A673 (cell line): ENCODE results near the gene POU4F1. TPM values are rescaled to one million over a fixed set of nuclear protein-coding genes. Genes with fewer than 3 reads are reported as not detected.

Experiments
- BruUV-seq: library from RNA; stranded (reverse); fragments of 400-500 nt; replicated peaks from 2 replicates; lab custom pipeline; 2021; lab: Mats Ljungman, UMichigan
- CTCF ChIA-PET: fragments of 300-600 bp; sonication (Branson Sonifier 250); formaldehyde crosslinking; loops from one replicate; lab custom pipeline; 2022; ENCODE audit warnings: antibody characterized with exemption; lab: Charles Lee
- POLR2A ChIA-PET: fragments of 300-600 bp; sonication (Branson Sonifier 250); formaldehyde crosslinking; loops from one replicate; lab custom pipeline; 2022; ENCODE audit warnings: antibody characterized with exemption; ENCODE audit not compliant: low non-redundant PET; lab: Charles Lee
- DNase-seq: peaks from one replicate; pipeline ENCODE4 v3.0.0-alpha.2; 2015; ENCODE audit warnings: low spot score
- H3K27ac ChIP-seq: fragments of 200-600 bp; sonication (generic); 2 replicates; pipeline ENCODE4 v1.5.1; 2016; ENCODE audit warnings: mixed run types, low read depth, mild to moderate bottlenecking, mixed read lengths, antibody characterized with exemption, low read length; ENCODE audit not compliant: poor library complexity, severe bottlenecking
- H3K27me3 ChIP-seq: fragments of 200-600 bp; sonication (generic); replicated peaks from 2 replicates; pipeline ENCODE4 v1.6.1; 2017; ENCODE audit warnings: mixed run types, low read depth, mild to moderate bottlenecking, mixed read lengths, antibody characterized with exemption, low read length; ENCODE audit not compliant: insufficient read depth, poor library complexity
- H3K36me3 ChIP-seq: fragments of 200-600 bp; sonication (generic); 2 replicates; pipeline ENCODE4 v1.6.1; 2016; ENCODE audit warnings: mixed run types, mild to moderate bottlenecking, mixed read lengths, antibody characterized with exemption, low read length; ENCODE audit not compliant: insufficient read depth, poor library complexity, severe bottlenecking
- H3K4me1 ChIP-seq: fragments of 200-600 bp; sonication (generic); 2 replicates; pipeline ENCODE4 v1.6.1; 2017; ENCODE audit warnings: mixed run types, mild to moderate bottlenecking, mixed read lengths, antibody characterized with exemption, low read length; ENCODE audit not compliant: insufficient read depth, poor library complexity, severe bottlenecking
- H3K4me3 ChIP-seq: fragments of 200-600 bp; sonication (generic); 2 replicates; pipeline ENCODE4 v1.5.1; 2016; ENCODE audit warnings: low read depth, mixed run types, mild to moderate bottlenecking, mixed read lengths, low read length; ENCODE audit not compliant: poor library complexity, severe bottlenecking
- H3K9me3 ChIP-seq: fragments of 200-600 bp; sonication (generic); 2 replicates; pipeline ENCODE4 v1.6.1; 2016; ENCODE audit warnings: mixed run types, low read depth, mild to moderate bottlenecking, mixed read lengths, antibody characterized with exemption, low read length; ENCODE audit not compliant: poor library complexity, severe bottlenecking
- EZH2 ChIP-seq: fragments of 200-600 bp; sonication (generic); IDR thresholded peaks from 2 replicates; pipeline ENCODE4 v1.6.1; 2017; ENCODE audit warnings: borderline replicate concordance, low read depth, mild to moderate bottlenecking, mixed read lengths, antibody characterized with exemption, low read length; ENCODE audit not compliant: poor library complexity, severe bottlenecking
- intact Hi-C: fragments of 100-400 bp; cut with micrococcal nuclease; formaldehyde crosslinking; loops from one replicate; pipeline ENCODE4 v1.10.0; 2022; ENCODE audit not compliant: unreplicated experiment
- total RNA-seq: library from RNA; stranded (reverse); gene quantifications from 2 replicates; pipeline ENCODE4 v1.2.3, GENCODE V29; 2021
- TF ChIP-seq, protein P1 (sequence below): fragments of 300-800, 200-600 bp; sonication (generic); conservative IDR thresholded peaks from 2 replicates; pipeline ENCODE4 v1.5.1; 2017; ENCODE audit warnings: low read depth, mild to moderate bottlenecking, antibody characterized with exemption, low read length, moderate library complexity, mixed read lengths

The POU4F1 gene
- total RNA-seq, 1 experiment from 2014 or later: 12.6 TPM

DNA sequence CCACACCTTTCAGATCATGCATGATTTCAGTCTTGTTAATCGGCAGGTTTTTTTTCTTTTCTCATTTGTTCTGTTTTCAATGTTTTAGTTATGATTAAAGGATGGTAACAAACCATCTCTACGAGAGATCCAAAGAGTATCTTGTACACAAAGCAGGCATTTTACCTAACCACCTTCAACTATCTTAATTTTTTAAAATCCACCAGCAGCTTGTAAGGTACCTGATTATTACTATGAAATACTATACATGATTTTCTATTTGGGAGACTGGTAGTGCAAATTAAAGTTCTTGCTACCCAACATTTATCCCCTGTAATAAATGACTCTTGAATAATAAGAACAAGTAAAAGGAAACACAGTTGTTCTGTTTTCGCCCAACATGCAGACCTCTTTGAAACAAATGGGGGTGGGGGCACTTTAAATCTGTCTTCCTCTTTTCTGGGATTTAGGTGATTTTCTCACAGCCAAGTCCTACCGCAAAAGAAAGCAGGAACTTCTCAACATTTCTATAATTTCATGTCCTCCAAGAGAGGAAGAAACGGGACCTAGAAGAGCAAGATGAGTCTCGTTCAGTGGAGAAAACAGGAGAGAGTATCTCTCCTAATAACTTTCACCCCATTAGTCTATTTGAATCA lies 3.6 kb downstream of the POU4F1 start:
- no TSS peak for BruUV-seq
- CTCF ChIA-PET: no interaction called here

DNA sequence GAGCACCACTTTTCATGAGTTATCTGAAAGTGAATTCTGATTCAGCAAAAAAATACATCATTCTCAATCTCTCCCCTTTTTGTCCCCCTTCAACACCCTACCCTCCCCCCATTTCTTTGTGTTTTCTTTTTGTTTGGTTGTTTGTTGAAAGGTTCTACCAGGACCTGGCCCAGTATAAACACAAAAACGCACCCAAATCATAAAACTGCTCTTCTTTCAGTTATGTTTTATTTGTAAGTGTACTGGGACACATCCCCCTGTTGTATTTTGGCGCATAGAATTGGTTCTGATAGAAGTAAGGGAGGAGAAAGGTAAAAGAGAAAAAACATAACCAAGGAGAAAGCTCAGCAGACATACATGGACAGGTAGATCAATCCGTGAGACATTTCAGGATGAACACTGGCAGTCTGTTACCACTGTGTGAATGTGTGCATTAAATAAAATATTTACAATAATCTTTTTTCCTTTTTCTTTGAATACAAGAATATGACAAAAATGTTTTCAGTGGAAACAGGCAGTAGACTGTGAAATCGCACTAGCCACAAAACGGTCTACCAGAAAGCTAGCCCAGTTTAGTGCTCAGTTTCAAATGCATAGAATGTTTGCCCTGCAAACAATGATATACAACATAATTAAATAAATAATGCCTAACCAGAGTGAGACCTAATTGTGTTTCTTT lies 4.2 kb downstream of the POU4F1 start:
- Histone ChIP-seq H3K4me3 (no peak overlapping the region), H3K9me3 (no peaks in the 10 kb centered on the region), H3K27ac (no peak overlapping the region), H3K27me3 (peaks cover 93% of the 10 kb centered on the region), H3K4me1 (peaks cover 16% of the 10 kb centered on the region), H3K36me3 (no peaks in the 10 kb centered on the region)
- ChIA-PET CTCF (no interaction called here), POLR2A (no interaction called here)
- no TSS peak for BruUV-seq
- no peak for TF ChIP-seq EZH2
- TF ChIP-seq, protein P1, sequence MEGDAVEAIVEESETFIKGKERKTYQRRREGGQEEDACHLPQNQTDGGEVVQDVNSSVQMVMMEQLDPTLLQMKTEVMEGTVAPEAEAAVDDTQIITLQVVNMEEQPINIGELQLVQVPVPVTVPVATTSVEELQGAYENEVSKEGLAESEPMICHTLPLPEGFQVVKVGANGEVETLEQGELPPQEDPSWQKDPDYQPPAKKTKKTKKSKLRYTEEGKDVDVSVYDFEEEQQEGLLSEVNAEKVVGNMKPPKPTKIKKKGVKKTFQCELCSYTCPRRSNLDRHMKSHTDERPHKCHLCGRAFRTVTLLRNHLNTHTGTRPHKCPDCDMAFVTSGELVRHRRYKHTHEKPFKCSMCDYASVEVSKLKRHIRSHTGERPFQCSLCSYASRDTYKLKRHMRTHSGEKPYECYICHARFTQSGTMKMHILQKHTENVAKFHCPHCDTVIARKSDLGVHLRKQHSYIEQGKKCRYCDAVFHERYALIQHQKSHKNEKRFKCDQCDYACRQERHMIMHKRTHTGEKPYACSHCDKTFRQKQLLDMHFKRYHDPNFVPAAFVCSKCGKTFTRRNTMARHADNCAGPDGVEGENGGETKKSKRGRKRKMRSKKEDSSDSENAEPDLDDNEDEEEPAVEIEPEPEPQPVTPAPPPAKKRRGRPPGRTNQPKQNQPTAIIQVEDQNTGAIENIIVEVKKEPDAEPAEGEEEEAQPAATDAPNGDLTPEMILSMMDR: no peak
- intact Hi-C loops: loop anchor here (5.0 to 10.0 kb wide), 2 partner anchors 364 to 462 kb away; no protein-coding TSS in a partner anchor
- DNase-seq: no peak

More for the DNA sequence above, 3.6 kb downstream of the POU4F1 start:
- no peak overlapping the region for H3K27ac ChIP-seq
- no peak for DNase-seq
- POLR2A ChIA-PET: no interaction called here
- TF ChIP-seq, protein P1: no peak
- TF ChIP-seq EZH2: no peak
- no peak overlapping the region for H3K4me3 ChIP-seq
- intact Hi-C loops: loop anchor here (5.0 to 10.0 kb wide), 3 partner anchors 365 to 935 kb away; no protein-coding TSS in a partner anchor
- no peaks in the 10 kb centered on the region for H3K36me3 ChIP-seq
- peaks cover 93% of the 10 kb centered on the region for H3K27me3 ChIP-seq
- H3K9me3 ChIP-seq: no peaks in the 10 kb centered on the region
- peaks cover 23% of the 10 kb centered on the region for H3K4me1 ChIP-seq

DNA sequence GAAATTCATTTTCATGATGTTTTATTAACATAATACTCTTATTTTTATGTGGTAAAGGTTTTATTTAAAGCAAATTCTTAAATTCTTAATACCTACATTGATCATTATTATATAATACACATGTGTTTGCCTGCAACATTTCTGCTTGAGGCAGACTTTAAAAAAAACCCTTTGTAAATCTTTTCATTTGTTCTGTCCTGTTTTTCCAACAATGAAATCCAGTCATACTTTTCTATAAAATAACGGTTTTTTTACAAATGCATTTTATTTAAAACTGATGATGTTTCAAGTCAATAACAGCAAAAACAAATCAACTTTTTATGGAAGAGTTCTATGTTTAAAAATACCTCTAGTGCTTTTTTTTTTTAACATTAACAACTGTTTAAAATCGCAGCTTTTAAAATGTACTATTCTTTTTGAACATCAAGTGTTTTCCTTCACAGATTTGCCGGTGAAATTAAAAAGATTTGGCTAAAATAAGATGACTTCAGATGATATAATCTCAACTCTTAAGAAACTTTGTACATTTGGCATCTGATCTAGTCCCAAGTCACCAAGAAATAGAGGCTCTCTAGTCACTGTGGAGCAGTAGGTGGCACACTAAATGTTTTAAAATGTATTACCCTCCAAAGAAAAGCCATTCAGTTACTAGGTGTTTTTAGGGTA lies 5.1 kb downstream of the POU4F1 start:
- TF ChIP-seq, protein P1: no peak; the same call in 1 of the 2 replicates
- no peak for TF ChIP-seq EZH2
- peaks cover 94% of the 10 kb centered on the region for H3K27me3 ChIP-seq
- no peaks in the 10 kb centered on the region for H3K36me3 ChIP-seq
- CTCF ChIA-PET: no interaction called here
- POLR2A ChIA-PET: no interaction called here
- intact Hi-C loops: loop anchor here (5.0 to 10.0 kb wide), 2 partner anchors 363 to 461 kb away; no protein-coding TSS in a partner anchor
- H3K4me3 ChIP-seq: no peak overlapping the region
- DNase-seq: no peak
- no peaks in the 10 kb centered on the region for H3K9me3 ChIP-seq
- H3K4me1 ChIP-seq: peaks cover 10% of the 10 kb centered on the region
- H3K27ac ChIP-seq: no peak overlapping the region
- no TSS peak for BruUV-seq
